Pons (tissue), 1 donor: ENCODE data around the gene GYS2.
"Not testable (repeated sequence)": the region's sequence is repeated elsewhere in the genome, so short reads cannot be mapped to it uniquely, and the experiment has no call there.

ENCODE experiments used
- DNase-seq: peaks from one replicate; pipeline ENCODE4 v3.0.0-alpha.2; 2016; ENCODE audit warnings: low spot score

The GYS2 gene

GRCh38 chr12:21600196-21600595 is 4.5 kb downstream of the GYS2 start:
- no peak for DNase-seq

- no peak for DNase-seq
These were observed 5.3 kb downstream of the GYS2 start for GRCh38 chr12:21599143-21599999.

GRCh38 chr12:21598651-21599050 is 6.0 kb downstream of the GYS2 start:
- DNase-seq = no peak

- DNase-seq = not testable (repeated sequence)
These were observed 9.3 kb downstream of the GYS2 start for GRCh38 chr12:21595356-21595755.

GRCh38 chr12:21585485-21585884 is 19.2 kb downstream of the GYS2 start:
- no peak for DNase-seq

GRCh38 chr12:21584403-21585182 is 20.1 kb downstream of the GYS2 start:
- DNase-seq = not testable (repeated sequence)

GRCh38 chr12:21583587-21583986 is 21.1 kb downstream of the GYS2 start:
- DNase-seq = no peak

GRCh38 chr12:21580748-21581516 is 23.7 kb downstream of the GYS2 start:
- no peak for DNase-seq

- no peak for DNase-seq
These were observed 27.1 kb downstream of the GYS2 start for GRCh38 chr12:21577516-21577915.

GRCh38 chr12:21576431-21576830 is 28.2 kb downstream of the GYS2 start:
- no peak for DNase-seq

- DNase-seq = no peak
These were observed 30.8 kb downstream of the GYS2 start for GRCh38 chr12:21573733-21574358.

GRCh38 chr12:21571046-21571445 is 33.6 kb downstream of the GYS2 start:
- DNase-seq = no peak

GRCh38 chr12:21568115-21568514 is 36.5 kb downstream of the GYS2 start:
- no peak for DNase-seq

GRCh38 chr12:21566907-21567394 is 37.7 kb downstream of the GYS2 start:
- DNase-seq = no peak

GRCh38 chr12:21566223-21566906 is 38.3 kb downstream of the GYS2 start:
- no peak for DNase-seq

GRCh38 chr12:21562859-21563258 is 41.8 kb downstream of the GYS2 start:
- no peak for DNase-seq

GRCh38 chr12:21561158-21561557 is 43.5 kb downstream of the GYS2 start:
- DNase-seq = no peak

GRCh38 chr12:21559855-21560569 is 44.6 kb downstream of the GYS2 start:
- no peak for DNase-seq

GRCh38 chr12:21558100-21558679 is 46.5 kb downstream of the GYS2 start:
- no peak for DNase-seq

GRCh38 chr12:21553329-21553675 is 51.3 kb downstream of the GYS2 start:
- no peak for DNase-seq
